Psoas muscle (tissue), 8 donors: ENCODE data around the gene TWF1. TPM values are rescaled to one million over a fixed set of nuclear protein-coding genes. Genes with fewer than 3 reads are reported as not detected.

Experiments
- ATAC-seq, 4 donors: fragments of 200-7000 bp; cut with Tn5 transposase; one replicate each; pipeline ENCODE4 v1.9.1; 2020; ENCODE audit warnings: moderate library complexity in 3 of 4, mild to moderate bottlenecking in 2 of 4
- DNase-seq, 2 donors: peaks; one replicate each; pipeline ENCODE4 v3.0.0-alpha.2; 2020
- H3K27ac ChIP-seq: fragments of 200-600 bp; one replicate; pipeline ENCODE4 v1.8.0; 2022
- H3K27me3 ChIP-seq, 3 donors: fragments of 200-600 bp in 1 of 3; one replicate each; pipeline versions ENCODE4 v1.6.1 to v1.8.0; 2013 to 2022; ENCODE audit warnings: low read length in 2 of 3, mild to moderate bottlenecking in 2 of 3, moderate library complexity in 1 of 3; ENCODE audit not compliant: insufficient read depth in 3 of 3
- H3K36me3 ChIP-seq, 2 donors: fragments of 200-600 bp in 1 of 2; one replicate each; pipeline versions ENCODE4 v1.6.1 to v1.8.0; 2013 to 2022; ENCODE audit warnings: low read depth in 1 of 2, mild to moderate bottlenecking in 1 of 2, moderate library complexity in 1 of 2; ENCODE audit not compliant: insufficient read depth in 1 of 2
- H3K4me1 ChIP-seq: fragments of 200-600 bp; one replicate; pipeline ENCODE4 v1.8.0; 2022
- H3K4me3 ChIP-seq: fragments of 200-600 bp; one replicate; pipeline ENCODE4 v1.8.0; 2022; ENCODE audit warnings: mild to moderate bottlenecking
- H3K9me3 ChIP-seq: fragments of 200-600 bp; one replicate; pipeline ENCODE4 v1.8.0; 2022
- CTCF ChIP-seq: fragments of 200-600 bp; IDR thresholded peaks from one replicate; pipeline ENCODE4 v1.8.0; 2022; ENCODE audit warnings: antibody characterized with exemption
- WGBS, 3 donors: extraction: QIAGEN DNeasy Blood & Tissue Kit; methylation state at CpG; one replicate each; pipeline versions ENCODE4 v1.1.6 to v1.1.7; 2013; 5-methylcytosine and 5-hydroxymethylcytosine counted together
- intact Hi-C, 2 donors: fragments of 100-400 bp; cut with DNase I; formaldehyde crosslinking; loops; one replicate each; pipeline versions ENCODE4 v1.11.0 to v1.14.2; 2022
- polyA plus RNA-seq, 3 donors: library from polyadenylated mRNA; stranded (reverse); fragments of 200-250 nt; gene quantifications; one replicate each; pipeline ENCODE4 v1.2.3, GENCODE V29; 2013
- total RNA-seq, 4 donors: library from RNA; stranded (reverse); fragmentation: NEBNext Ultra II Directional in 2 of 4; extraction: Animal tissue kit (Norgen Biotek cat#: 25700) in 2 of 4; gene quantifications; one replicate each; pipeline versions ENCODE4 v1.2.1 to v1.2.4, GENCODE V29; 2021 to 2023
- donor health status: healthy with polysubstance abuse.
- donor health status: DM: no; HTN: no; CAD: no; lungs with moderate emphysema.
- donor health status: Bipolar disorder and iron deficiency.
- donor health status: healthy.
- donor health status: DM: yes; HTN: yes; CAD: no.
- donor health status: DM: no; HTN: no; CAD: no.
- donor health status: DM: no; HTN: no; CAD: no.
- donor health status: DM: yes; HTN: yes; CAD: no.

Gene TWF1
- total and polyA plus RNA-seq, 7 donors = 5.8 to 12.7 (median 9.6) TPM

- ATAC-seq = no peak
- H3K4me1 ChIP-seq = no peaks in the 10 kb centered on the region
- no peaks in the 10 kb centered on the region for H3K27me3 ChIP-seq
- no peak overlapping the region for H3K4me3 ChIP-seq
- H3K36me3 ChIP-seq = no peaks in the 10 kb centered on the region
- DNase-seq = no peak
- intact Hi-C loops = no loop called here
- WGBS, 3 donors = 85 to 90% (median 89%) methylated on average over 2 of the region's 2 CpGs
- TF ChIP-seq CTCF = no peak
- no peak overlapping the region for H3K27ac ChIP-seq
- H3K9me3 ChIP-seq = no peaks in the 10 kb centered on the region
These were observed 5.9 kb upstream of the TWF1 start for GRCh38 chr12:43812057-43812456.

- intact Hi-C loops = loop anchor here in 1 of 2 donors (2.0 kb wide), 1 partner anchor 29 kb away; the partner anchor contains the start of gene TMEM117
- peak overlapping the region; percentile 97 for H3K27ac ChIP-seq
- no peaks in the 10 kb centered on the region for H3K27me3 ChIP-seq
- no peak for TF ChIP-seq CTCF
- H3K36me3 ChIP-seq = peaks cover 0 to 17% of the 10 kb centered on the region in 2 donors
- DNase-seq (no peak), ATAC-seq (no peak)
- peaks cover 17% of the 10 kb centered on the region for H3K4me1 ChIP-seq
- 85 to 88% (median 88%) methylated on average over 3 of the region's 3 CpGs for WGBS, 3 donors
- no peaks in the 10 kb centered on the region for H3K9me3 ChIP-seq
- H3K4me3 ChIP-seq = no peak overlapping the region
These were observed 1.3 kb upstream of the TWF1 start for GRCh38 chr12:43807386-43807785.

GRCh38 chr12:43806737-43807072 lies 588 bp upstream of the TWF1 start:
- Histone ChIP-seq H3K9me3 (no peaks in the 10 kb centered on the region), H3K27me3 (no peaks in the 10 kb centered on the region), H3K4me1 (peaks cover 17% of the 10 kb centered on the region), H3K36me3 (peaks cover 0 to 23% of the 10 kb centered on the region in 2 donors), H3K27ac (peak overlapping the region; percentile 97), H3K4me3 (peak overlapping the region; percentile 96)
- DNase-seq (no peak), ATAC-seq (no peak)
- 1 to 11% (median 3%) methylated on average over 3 of the region's 3 CpGs for WGBS, 3 donors
- no peak for TF ChIP-seq CTCF
- intact Hi-C loops = loop anchor here in 1 of 2 donors (2.0 kb wide), 1 partner anchor 30 kb away; the partner anchor contains the start of gene TMEM117

GRCh38 chr12:43805149-43805859 lies 813 bp downstream of the TWF1 start:
- Histone ChIP-seq H3K27me3 (no peaks in the 10 kb centered on the region), H3K4me3 (peak overlapping the region; percentile 96), H3K4me1 (peaks cover 17% of the 10 kb centered on the region), H3K36me3 (peaks cover 0 to 37% of the 10 kb centered on the region in 2 donors), H3K27ac (peak overlapping the region; percentile 97), H3K9me3 (no peaks in the 10 kb centered on the region)
- 6 to 7% (median 6%) methylated on average over 20 of the region's 20 CpGs for WGBS, 3 donors
- intact Hi-C loops = no loop called here
- ATAC-seq (no peak), DNase-seq (no peak)
- TF ChIP-seq CTCF = no peak
